HL-60 (cell line): ENCODE measurements around the gene RRM1.

Experiments used
- GABPA ChIP-seq: IDR thresholded peaks from 2 replicates; pipeline ENCODE4 v1.6.1; 2012; ENCODE audit warnings: low read depth
- POLR2AphosphoS5 ChIP-seq: IDR thresholded peaks from 2 replicates; pipeline ENCODE4 v1.6.1; 2012; ENCODE audit warnings: low read depth
- SPI1 ChIP-seq: IDR thresholded peaks from 2 replicates; pipeline ENCODE4 v1.6.1; 2012; ENCODE audit warnings: low read depth, mild to moderate bottlenecking, borderline replicate concordance
- TF ChIP-seq, protein P1 (sequence below): IDR thresholded peaks from one replicate; pipeline ENCODE4 v1.5.1; 2011; ENCODE audit warnings: low read length, control low read depth, inconsistent platforms; ENCODE audit not compliant: insufficient read depth

DNA sequence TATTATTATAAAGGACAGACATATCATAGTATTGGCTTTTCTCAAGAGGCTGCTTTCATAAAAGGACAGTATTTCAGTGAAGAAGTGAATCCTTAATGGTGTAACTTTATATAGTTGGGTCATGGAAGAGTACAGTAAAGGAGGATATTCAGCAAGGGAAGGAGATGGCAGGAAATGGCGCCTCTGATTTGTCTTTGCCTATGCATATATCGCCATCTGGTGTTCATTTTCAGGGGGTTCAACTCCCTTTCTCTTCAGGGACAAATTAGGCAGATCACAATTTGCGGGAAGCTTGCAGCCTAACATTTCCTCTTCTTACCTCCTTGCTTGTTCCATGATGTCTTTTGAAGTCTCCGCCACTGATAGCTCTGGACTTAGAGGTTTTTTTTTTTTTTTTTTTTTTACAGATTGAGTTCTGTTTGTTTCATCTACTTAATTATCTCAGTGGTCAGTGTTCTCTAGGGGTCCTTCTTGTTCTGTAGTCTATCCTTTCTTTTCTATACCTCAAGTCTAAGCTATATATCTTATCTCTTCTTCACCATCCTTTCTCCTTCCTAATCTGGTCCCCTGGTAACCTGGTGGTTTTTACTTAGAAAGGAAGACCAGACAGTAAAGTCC is 21.8 kb upstream of the RRM1 start:
- TF ChIP-seq SPI1 (no peak; the same call in 1 of the 2 replicates), POLR2AphosphoS5 (no peak), GABPA (no peak)
- TF ChIP-seq, protein P1, sequence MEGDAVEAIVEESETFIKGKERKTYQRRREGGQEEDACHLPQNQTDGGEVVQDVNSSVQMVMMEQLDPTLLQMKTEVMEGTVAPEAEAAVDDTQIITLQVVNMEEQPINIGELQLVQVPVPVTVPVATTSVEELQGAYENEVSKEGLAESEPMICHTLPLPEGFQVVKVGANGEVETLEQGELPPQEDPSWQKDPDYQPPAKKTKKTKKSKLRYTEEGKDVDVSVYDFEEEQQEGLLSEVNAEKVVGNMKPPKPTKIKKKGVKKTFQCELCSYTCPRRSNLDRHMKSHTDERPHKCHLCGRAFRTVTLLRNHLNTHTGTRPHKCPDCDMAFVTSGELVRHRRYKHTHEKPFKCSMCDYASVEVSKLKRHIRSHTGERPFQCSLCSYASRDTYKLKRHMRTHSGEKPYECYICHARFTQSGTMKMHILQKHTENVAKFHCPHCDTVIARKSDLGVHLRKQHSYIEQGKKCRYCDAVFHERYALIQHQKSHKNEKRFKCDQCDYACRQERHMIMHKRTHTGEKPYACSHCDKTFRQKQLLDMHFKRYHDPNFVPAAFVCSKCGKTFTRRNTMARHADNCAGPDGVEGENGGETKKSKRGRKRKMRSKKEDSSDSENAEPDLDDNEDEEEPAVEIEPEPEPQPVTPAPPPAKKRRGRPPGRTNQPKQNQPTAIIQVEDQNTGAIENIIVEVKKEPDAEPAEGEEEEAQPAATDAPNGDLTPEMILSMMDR: peak; percentile 78
